ENCODE results near the gene LETM1. TPM values are rescaled to one million over a fixed set of nuclear protein-coding genes. Genes with fewer than 3 reads are reported as not detected.

Gene LETM1
- polyA plus RNA-seq, 3 donors, result 22.4 to 31.0 (median 29.9) TPM

GRCh38 chr4:1783015-1783414 lies 72.9 kb downstream of the LETM1 start:
- DNase-seq, result no peak

DNA sequence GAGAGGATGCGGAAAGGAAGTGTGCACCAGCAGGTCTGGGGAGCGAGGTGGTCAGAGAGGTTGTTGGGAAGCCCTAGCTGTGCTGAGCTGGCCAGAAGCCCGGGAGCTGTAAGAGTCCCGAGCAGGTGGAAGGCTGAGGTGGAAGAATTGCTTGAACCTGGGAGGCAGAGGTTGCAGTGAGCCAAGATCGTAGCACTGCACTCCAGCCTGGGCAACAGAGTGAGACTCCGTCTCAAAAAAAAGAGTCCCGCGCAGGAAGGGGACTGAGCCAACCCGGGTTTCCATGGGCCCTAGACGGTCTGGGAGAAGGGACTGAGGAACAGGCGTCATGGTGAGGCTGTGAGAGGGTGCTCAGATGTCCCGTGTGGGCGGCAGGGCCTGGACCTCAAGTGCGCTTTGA lies 75.5 kb downstream of the LETM1 start:
- no peak for DNase-seq

DNA sequence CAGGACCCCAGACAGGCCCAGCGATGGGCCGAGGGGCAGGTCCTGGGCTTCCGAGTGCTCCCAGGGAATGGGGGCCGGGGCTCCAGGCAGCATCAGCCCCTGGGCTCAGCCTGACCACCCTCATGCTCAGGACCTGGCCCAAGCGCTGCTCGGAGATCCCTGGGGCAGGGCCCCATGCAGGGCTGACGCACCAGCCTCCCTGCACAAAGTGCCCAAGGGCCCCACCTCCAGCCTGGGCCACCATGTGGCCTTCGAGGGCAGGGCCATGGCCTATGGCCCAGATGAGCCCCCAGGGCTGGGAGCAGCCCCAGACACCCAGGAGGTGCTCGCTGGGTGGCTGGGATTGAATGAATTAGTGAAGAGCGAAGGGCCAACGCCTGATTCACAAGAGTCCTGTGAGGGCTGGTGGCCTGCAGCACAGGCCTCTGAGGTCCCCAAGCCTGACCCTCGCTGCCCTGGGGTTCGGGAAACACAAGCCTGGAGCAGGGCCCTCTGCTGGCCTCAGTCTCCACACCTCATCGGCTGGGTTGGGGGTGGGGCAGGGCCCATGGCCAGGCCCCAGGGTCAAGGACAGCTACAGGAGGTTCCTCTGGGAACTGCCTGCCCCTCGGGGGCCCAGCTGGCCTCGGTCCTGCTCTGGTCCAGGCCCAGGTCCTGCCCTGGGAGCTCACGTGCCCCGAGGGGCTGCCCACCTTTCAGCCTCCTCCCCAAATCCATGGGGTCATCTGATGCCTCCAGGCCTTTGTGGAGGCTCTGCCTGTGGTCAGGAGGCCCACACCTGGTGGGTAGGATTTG lies 76.2 kb downstream of the LETM1 start:
- no peak for DNase-seq

- no peak for DNase-seq
Observed at GRCh38 chr4:1778642-1779392, 77.1 kb downstream of the LETM1 start.

DNA sequence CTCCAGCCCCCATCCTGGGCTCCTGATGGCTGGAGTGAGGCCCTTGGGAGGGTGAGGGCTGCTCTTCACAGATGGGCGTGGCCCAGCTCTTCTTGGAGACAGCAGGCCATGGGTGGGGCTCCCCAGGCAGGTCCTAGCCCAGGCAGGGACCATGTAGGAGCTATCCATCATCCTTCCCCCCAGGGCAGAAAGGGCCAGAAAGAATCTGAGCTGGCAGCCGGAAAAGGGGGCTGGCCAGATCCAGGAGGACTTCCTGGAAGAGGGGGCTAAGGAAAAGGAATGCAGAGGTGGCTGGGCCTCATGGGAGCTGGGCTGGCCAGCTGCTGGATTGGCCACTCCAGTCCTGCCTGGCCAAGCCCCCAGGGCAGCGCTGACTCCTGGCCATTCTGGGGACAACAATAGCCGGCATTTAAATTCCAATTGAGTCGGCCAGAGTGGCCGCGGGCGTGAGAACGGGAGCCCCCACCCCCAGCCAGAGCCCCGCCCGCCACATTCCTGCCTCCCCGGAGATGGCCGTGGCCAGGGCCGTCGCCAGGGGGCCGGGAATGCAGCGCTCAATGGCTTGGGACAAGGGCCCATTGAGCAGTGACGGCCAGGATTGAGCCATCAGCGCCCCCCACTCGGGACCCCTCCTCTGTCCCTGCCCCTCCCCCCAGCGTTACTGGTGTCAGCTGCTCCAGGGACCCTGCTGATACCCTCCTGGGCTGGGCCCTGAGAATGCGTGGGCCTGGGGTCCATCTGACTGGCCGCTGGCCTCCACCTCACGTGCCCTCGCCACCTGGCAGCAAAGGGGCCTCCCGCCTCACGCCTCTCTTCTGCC lies 77.9 kb downstream of the LETM1 start:
- no peak for DNase-seq

GRCh38 chr4:1776521-1777161 lies 79.3 kb downstream of the LETM1 start:
- no peak for DNase-seq

- no peak for DNase-seq
Observed at GRCh38 chr4:1775731-1776500, 80.0 kb downstream of the LETM1 start.

GRCh38 chr4:1773754-1774153 lies 82.2 kb downstream of the LETM1 start:
- no peak for DNase-seq

- DNase-seq, result no peak
Observed at GRCh38 chr4:1772853-1773538, 83.0 kb downstream of the LETM1 start.

DNA sequence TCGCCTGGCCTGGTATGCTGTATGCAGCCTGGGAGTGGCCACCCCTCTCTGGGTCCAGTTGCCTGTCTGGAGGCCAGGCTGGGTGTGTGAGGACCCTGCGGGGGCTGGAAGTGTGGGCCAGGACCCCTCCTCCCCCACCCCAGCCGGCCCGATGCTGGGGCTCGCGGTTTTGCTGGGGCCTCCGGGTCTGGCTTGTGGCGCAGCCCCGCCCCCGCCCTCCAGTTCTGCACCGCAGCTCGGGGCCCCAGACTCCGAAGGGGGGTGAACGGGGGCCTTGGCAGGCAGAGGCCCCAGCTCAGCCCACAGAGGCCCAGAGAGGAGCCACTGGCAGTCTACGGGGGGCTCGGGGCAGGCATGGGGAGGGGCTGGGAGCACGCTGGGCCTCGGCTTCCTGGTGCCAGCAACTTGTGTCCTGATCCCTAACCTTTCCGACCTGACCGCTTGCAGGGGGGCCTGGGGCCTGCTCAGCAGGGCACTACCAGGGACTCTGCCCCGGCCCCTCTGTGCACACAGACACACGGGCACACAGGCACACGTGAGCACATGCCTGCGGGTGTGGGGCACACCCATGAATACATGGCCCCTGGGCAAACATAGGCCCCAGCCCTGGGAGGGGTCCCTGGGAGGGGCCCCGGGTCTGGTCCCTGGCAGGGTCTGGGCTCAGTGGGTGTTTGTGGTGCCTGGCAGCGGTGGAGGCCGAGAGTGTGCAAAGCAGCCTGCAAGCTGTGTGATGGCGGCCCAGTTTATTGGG lies 84.2 kb downstream of the LETM1 start:
- DNase-seq, result no peak

DNA sequence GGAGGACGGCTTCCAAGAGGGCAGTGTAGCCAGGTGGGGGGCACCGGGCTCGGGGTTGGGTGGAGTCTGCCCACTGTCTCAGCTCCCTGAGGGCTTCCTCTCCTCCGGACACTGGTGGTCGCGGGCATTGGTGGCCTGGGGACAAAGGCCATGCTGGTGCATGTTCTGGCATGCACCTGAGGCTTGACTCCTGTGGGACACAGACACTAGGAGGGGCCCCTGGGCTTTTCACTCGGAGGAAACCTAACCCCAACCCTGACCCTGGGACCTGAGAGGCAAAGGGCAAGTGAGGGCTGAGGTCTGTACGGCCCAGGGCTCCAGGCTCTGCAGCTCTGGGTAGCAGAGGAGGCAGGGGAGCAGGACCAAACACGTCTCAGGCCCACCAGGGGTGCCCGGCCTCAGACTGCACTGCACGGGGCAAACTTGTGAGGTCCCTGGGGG lies 85.1 kb downstream of the LETM1 start:
- DNase-seq, result no peak

DNA sequence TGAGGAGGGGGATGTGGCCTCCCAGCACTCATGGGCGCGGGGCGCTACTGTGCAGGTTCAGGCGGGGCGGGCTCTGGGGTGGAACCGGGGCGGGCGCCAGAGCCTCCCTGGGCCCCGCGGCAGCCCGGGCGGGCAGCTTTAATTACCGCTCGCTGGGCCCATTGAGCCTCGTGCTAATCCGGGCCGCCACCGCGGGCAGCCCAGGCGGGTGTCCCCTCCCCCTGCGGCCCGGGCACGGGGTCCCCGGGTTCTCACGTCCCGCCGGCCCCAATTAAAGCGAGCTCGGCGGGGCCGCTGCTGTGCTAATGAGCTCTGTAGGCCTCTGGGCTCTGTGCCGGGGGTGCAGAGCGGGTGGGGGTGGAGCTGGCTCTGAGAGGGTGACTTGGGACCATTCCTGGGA lies 85.7 kb downstream of the LETM1 start:
- DNase-seq, result no peak

DNA sequence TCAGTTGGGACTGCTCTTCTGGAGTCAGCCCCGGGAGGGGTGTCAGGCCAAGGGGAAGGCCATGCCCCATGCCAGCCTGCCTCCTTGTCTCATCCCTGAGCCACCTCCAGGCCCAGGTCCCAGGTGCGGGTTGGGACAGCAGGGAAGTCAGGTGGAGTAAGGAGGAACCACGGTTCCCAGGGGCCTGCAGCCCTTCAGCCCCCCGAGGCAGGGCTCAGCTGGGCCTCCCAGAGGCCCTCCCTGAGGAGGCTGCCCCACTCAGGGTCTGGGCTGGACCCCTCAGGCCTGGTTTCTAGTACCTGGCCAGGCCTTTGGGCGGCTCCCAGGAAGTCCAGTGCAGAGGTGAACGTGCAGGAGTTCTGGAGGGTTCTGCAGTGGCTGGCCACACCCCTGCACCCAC lies 86.3 kb downstream of the LETM1 start:
- no peak for DNase-seq

DNA sequence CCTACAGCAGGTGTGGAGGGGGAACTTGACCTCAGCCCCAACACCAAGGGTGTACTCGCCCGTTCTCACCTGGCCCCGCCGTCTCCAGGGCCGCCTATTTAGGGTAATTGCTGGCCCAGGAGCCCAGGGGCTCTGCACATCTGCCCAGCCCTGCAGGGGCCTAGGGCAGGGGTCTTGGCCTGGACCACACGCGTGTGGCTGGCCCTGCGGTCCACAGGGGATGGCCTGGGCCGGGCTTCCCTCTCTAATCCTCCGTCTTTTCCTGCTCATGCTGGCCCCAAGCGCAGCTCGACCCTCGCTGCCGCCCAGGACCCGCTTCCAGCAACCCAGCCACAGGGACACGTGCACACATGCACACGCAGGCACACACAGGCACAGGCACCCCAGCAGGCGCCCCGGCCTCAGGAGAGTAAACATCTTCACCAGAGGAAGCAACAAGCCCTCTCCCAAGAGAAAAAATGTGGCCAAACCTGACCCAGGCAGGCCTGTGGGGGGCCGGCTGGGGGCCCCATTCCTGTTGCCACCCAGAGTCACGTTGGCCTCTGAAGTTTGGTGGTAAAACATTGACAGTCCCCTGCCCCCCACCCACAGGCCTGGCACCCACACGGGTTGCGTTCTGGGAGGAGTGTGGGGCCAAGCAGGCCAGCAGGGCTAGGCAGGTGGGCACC lies 87.5 kb downstream of the LETM1 start:
- DNase-seq, result no peak

DNA sequence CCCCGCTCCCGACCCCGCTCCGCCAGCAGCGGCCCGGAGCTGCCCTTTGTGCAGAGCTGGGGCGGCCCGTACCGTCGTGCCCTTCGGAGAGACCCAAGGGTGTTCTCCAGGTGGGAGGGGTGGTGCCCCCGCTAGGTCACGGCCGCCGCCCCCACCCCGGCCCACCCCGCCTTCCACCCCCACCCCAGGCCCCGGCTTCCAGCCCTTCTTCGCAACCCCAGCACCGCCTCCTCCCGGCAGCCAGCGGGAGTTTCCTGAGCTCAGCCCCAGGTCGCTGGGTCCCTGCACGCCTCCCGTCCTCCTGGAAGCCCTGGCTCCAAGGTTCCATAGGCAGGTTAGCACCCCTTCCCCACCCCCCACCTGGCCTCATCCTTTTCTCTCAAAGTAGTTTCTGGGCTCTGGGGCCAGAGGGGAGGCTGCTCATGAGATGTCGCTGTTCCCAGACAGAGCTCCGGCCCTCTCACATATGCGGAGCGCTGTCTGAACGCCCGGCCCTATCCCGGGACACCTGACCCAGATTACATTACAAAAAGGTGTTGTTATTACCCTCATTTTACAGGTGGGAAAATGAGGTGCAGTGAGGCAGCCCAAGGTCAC lies 88.1 kb downstream of the LETM1 start:
- no peak for DNase-seq

- no peak for DNase-seq
Observed at GRCh38 chr4:1767061-1767769, 88.7 kb downstream of the LETM1 start.

DNA sequence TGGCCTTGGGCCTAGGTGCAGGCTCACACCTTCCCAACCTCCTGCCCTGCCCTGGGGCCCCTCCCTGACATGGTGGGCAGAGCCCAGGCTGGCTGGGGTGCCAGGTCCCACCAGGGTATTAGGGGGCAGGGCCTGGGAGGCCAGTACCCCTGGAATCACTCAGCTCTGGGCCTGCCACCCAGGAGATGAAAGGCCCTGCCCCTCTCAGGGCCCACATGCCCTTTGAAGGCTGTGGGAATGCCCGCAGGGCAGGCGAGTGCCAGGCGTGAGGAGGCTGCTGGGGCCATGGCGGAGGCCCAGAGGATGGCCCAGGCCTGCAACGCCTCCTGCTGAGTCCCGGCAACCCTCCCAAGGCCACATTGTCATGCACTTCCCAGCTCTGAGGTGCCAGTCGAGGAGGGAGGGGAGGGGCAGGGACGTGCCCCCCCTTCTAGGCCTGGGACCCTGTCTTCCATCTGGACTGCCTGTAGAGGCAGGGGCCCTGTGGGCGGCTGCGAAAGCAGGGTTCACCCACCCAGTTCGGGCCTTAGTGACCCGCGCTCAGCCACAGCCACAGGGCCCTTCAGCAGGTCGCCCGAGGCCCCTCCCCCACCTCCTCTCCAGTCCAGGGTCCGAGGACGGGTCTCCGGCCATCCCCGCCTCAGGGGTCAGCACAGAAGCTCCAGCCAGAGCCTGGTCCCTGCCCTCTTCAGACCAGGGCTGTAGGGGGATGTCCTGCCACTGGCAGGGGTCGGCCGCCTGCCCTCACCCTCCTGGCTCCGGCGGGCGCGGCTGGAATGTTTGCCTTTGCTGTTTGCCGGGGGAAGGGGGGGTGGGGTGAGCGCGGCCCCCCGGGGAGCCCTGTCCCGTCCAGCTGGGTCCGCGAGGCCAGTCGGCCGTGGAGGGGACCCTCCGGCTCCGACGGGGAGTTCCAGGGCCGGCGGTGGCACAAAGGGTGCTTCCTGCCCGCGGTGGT lies 89.6 kb downstream of the LETM1 start:
- no peak for DNase-seq

Measured in renal pelvis (tissue), 4 donors.